GM12874 (cell line): Measurements from ENCODE around the gene LARGE1.

Experiments
- CTCF ChIP-seq: IDR thresholded peaks from 2 replicates; pipeline ENCODE4 v1.5.1; 2011; ENCODE audit warnings: low read depth, mild to moderate bottlenecking, control low read depth, low read length, moderate library complexity; ENCODE audit not compliant: insufficient read depth

LARGE1 gene

GRCh38 chr22:33562501-33562900 lies 357.8 kb downstream of the LARGE1 start:
- no peak for TF ChIP-seq CTCF

DNA sequence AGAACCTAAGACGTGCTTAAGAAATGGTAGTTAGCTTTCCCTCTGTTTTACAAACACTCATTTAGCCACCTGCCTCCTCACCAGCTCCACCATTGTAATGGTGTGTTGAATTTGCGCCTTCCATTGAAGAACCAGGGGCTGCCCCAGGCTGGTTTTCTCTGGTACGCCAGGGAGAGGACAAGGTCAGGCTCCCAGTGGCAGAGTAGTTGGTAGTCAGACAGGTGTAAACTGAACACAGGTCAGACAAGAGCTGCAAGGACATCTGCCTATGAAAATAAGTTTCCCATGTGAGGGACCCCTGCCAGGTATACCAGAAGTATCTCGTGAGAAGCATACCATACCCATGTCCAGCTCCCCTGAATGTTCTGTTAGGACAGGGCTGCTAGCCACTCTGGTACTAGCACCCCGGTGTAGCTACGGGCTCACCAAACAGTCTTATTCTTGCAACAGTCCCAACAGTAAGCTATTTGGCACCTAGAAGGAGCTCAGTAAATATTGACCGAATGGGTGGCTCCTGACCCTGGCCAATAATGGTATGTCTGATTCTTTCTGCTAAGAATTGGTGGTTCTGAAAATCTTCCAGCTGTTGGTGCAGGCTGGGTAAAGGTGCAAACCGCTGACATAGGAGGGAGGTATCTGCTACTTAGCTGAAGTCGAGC lies 359.0 kb downstream of the LARGE1 start:
- TF ChIP-seq CTCF, result no peak

DNA sequence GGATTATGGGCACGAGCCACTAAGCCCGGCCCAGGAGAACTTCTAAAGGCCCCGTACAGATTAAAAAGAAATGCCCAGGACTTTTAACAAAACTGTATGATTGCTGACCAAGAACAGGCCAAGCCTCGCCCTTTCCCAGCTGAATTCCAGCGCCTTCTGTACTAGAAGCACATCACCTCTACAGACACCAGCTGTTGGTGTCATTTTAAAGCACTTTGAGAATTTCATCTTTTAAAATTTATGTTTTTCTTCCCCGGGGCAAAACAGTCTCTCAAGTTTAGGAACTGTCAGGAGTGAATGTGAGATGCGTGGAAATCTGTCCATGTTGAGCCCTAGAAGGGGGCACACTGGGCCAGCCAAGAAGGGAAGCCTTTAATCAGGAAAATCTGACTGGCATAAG lies 362.4 kb downstream of the LARGE1 start:
- TF ChIP-seq CTCF, result no peak

DNA sequence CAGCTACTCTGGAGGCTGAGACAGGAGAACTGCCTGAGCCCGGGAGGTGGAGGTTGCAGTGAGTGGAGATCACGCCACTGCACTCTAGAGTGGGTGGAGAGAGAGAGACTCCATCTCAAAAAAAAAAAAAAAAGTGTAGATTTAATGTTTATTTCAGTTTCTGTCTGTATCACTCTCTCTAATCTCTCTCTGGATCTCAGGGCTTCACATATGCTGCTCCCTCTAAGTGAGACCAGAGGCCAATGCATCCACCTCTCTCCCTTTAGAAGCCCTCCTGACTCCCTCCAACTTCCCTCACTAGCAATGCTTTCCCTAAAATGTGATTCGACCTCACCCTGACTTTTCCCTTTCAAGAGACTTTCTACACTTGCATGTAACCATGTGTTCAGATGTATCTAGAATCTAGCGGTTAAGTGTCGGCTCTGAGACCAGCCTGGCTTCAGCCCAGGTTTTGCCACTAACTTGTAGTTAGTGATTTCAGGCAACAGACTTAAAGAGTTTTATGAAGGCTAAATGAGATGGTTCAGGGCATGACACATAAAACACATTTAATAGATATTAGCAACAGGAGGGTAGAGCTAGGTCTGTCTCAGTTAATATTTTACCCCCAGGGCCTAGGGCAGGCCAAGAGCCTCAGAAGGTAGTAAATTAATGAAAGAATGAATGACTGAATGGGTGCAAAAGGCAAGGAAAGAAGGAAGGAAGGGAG lies 364.3 kb downstream of the LARGE1 start:
- TF ChIP-seq CTCF, result no peak

DNA sequence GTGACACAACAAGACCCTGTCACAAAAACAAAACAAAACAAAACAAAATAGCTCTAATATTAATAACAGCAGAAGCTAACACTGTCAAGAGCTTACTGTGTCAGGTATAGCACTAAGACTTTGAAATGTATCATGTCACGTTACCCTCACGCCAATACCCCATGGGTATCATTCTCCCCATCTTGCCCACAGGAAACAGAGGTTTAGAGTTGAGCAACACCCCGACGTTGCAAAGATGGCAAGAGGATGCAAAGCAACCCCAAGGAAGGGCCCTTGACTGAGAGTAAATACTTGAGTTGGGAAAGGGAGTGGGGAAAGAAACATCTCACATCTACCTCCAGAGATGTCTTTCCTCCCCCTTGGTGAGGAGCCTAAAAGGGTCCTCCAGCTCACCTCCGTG lies 366.8 kb downstream of the LARGE1 start:
- no peak for TF ChIP-seq CTCF

DNA sequence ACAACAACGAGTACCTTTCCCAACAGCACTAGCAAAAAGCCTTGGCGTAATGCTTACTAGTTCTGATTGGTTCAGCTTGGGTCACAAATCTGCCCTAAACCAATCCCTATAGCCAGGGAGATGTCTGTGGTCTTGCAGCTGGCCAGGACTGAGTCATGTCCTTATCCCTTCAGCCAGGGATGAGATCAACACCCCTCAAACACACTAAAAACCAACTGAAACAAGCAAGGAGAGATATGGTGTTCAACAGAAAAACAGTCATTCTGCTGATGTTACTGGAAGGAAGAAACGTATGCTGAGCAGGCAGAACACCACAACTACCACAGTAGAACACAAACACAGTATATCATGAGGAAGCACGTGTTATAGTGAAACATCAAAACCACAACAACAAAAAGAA lies 375.6 kb downstream of the LARGE1 start:
- no peak for TF ChIP-seq CTCF

- no peak for TF ChIP-seq CTCF
Observed at GRCh38 chr22:33542722-33543121, 377.6 kb downstream of the LARGE1 start.
